HUDEP-2 (cell line): ENCODE results near the gene MT1F.
"Not testable (repeated sequence)": the region's sequence is repeated elsewhere in the genome, so short reads cannot be mapped to it uniquely, and the experiment has no call there.

ENCODE experiments used
- DNase-seq, 76 experiments: peaks; one replicate each; lab custom pipeline; 2025; ENCODE audit not compliant: unreplicated experiment in 76 of 76; lab: John Stamatoyannopoulos, UW

Gene MT1F

GRCh38 chr16:56643080-56643778 lies 14.5 kb upstream of the MT1F start:
- peak in 67 of 76 experiments; percentile 14 to 78 (median 53) for DNase-seq

GRCh38 chr16:56643833-56644232 lies 13.9 kb upstream of the MT1F start:
- no peak for DNase-seq

- DNase-seq = no peak
Observed at GRCh38 chr16:56645311-56645710, 12.4 kb upstream of the MT1F start.

- DNase-seq = no peak
Observed at GRCh38 chr16:56645838-56646237, 11.9 kb upstream of the MT1F start.

GRCh38 chr16:56647641-56648431 lies 9.9 kb upstream of the MT1F start:
- no peak for DNase-seq

GRCh38 chr16:56649271-56649670 lies 8.5 kb upstream of the MT1F start:
- DNase-seq = no peak

GRCh38 chr16:56649820-56650219 lies 7.9 kb upstream of the MT1F start:
- no peak for DNase-seq

GRCh38 chr16:56651586-56651985 lies 6.2 kb upstream of the MT1F start, which contains the start of gene MT1B:
MT1B (plus strand) TSS chr16:56651886; CDS start chr16:56651954, 68 bp downstream.
- DNase-seq = no peak

- DNase-seq = no peak
Observed at GRCh38 chr16:56652600-56652999, 5.2 kb upstream of the MT1F start.

- no peak for DNase-seq
Observed at GRCh38 chr16:56653218-56653617, 4.5 kb upstream of the MT1F start.

- no peak for DNase-seq
Observed at GRCh38 chr16:56658327-56658875, 642 bp downstream of the MT1F start.

GRCh38 chr16:56662357-56663354 lies 4.9 kb downstream of the MT1F start:
- no peak for DNase-seq

- no peak for DNase-seq
Observed at GRCh38 chr16:56664506-56664905, 6.7 kb downstream of the MT1F start.

- not testable (repeated sequence) for DNase-seq
Observed at GRCh38 chr16:56665286-56666261, 7.8 kb downstream of the MT1F start.

GRCh38 chr16:56667581-56668571 lies 10.1 kb downstream of the MT1F start, which contains the start of gene MT1G:
MT1G (minus strand) TSS chr16:56668065; CDS start chr16:56667993, 72 bp downstream.
- DNase-seq = peak in 27 of 76 experiments; percentile 2 to 73 (median 22)

GRCh38 chr16:56669005-56669839 lies 11.5 kb downstream of the MT1F start, which contains the start of gene MT1H:
MT1H (plus strand) TSS chr16:56669814; CDS start chr16:56669885, 71 bp downstream.
- peak in 8 of 76 experiments; percentile 2 to 43 (median 22) for DNase-seq
